Skeletal muscle satellite cell (primary cell): ENCODE measurements around the gene KCTD15.

Experiments used
- H3K27me3 ChIP-seq: 2 replicates; pipeline ENCODE4 v1.7.0; 2013; ENCODE audit warnings: low read length; ENCODE audit not compliant: control insufficient read depth, insufficient read depth
- H3K36me3 ChIP-seq: 2 replicates; pipeline ENCODE4 v1.7.0; 2013; ENCODE audit warnings: mild to moderate bottlenecking, control low read depth, low read length; ENCODE audit not compliant: insufficient read depth
- H3K4me1 ChIP-seq: 2 replicates; pipeline ENCODE4 v1.7.0; 2013; ENCODE audit warnings: low read length; ENCODE audit not compliant: control insufficient read depth, insufficient read depth
- H3K4me2 ChIP-seq: 2 replicates; pipeline ENCODE4 v1.7.0; 2013; ENCODE audit warnings: mild to moderate bottlenecking, low read length
- H3K4me3 ChIP-seq: 2 replicates; pipeline ENCODE4 v1.7.0; 2013; ENCODE audit warnings: low read length
- H3K9ac ChIP-seq: 2 replicates; pipeline ENCODE4 v1.7.0; 2013; ENCODE audit warnings: mild to moderate bottlenecking, low read depth, low read length, moderate library complexity
- H3K9me3 ChIP-seq: replicated peaks from 2 replicates; pipeline ENCODE4 v1.7.0; 2013; ENCODE audit warnings: mild to moderate bottlenecking, control low read depth, low read length

KCTD15 gene

DNA sequence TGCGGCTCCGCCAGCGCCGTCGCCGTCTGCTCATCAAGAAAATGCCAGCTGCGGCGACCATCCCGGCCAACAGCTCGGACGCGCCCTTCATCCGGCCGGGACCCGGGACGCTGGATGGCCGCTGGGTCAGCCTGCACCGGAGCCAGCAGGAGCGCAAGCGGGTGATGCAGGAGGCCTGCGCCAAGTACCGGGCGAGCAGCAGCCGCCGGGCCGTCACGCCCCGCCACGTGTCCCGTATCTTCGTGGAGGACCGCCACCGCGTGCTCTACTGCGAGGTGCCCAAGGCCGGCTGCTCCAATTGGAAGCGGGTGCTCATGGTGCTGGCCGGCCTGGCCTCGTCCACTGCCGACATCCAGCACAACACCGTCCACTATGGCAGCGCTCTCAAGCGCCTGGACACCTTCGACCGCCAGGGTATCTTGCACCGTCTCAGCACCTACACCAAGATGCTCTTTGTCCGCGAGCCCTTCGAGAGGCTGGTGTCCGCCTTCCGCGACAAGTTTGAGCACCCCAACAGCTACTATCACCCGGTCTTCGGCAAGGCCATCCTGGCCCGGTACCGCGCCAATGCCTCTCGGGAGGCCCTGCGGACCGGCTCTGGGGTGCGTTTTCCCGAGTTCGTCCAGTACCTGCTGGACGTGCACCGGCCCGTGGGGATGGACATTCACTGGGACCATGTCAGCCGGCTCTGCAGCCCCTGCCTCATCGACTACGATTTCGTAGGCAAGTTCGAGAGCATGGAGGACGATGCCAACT is 24.4 kb upstream of the KCTD15 start:
- Histone ChIP-seq H3K9me3 (no peaks in the 10 kb centered on the region), H3K27me3 (peaks cover 29% of the 10 kb centered on the region), H3K36me3 (no peaks in the 10 kb centered on the region), H3K9ac (no peak overlapping the region), H3K4me2 (no peak overlapping the region), H3K4me3 (no peak overlapping the region), H3K4me1 (no peaks in the 10 kb centered on the region)

DNA sequence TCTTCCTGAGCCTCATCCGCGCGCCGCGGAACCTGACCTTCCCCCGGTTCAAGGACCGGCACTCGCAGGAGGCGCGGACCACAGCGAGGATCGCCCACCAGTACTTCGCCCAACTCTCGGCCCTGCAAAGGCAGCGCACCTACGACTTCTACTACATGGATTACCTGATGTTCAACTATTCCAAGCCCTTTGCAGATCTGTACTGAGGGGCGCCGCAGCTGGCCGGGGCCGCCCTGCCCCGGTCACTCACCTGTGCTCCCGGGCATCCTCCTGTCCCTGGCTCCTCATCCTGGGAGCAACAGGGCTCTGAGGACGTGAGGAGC is 23.9 kb upstream of the KCTD15 start:
- Histone ChIP-seq H3K4me1 (no peaks in the 10 kb centered on the region), H3K4me2 (no peak overlapping the region), H3K27me3 (peaks cover 29% of the 10 kb centered on the region), H3K9me3 (no peaks in the 10 kb centered on the region), H3K9ac (no peak overlapping the region), H3K36me3 (no peaks in the 10 kb centered on the region), H3K4me3 (no peak overlapping the region)

DNA sequence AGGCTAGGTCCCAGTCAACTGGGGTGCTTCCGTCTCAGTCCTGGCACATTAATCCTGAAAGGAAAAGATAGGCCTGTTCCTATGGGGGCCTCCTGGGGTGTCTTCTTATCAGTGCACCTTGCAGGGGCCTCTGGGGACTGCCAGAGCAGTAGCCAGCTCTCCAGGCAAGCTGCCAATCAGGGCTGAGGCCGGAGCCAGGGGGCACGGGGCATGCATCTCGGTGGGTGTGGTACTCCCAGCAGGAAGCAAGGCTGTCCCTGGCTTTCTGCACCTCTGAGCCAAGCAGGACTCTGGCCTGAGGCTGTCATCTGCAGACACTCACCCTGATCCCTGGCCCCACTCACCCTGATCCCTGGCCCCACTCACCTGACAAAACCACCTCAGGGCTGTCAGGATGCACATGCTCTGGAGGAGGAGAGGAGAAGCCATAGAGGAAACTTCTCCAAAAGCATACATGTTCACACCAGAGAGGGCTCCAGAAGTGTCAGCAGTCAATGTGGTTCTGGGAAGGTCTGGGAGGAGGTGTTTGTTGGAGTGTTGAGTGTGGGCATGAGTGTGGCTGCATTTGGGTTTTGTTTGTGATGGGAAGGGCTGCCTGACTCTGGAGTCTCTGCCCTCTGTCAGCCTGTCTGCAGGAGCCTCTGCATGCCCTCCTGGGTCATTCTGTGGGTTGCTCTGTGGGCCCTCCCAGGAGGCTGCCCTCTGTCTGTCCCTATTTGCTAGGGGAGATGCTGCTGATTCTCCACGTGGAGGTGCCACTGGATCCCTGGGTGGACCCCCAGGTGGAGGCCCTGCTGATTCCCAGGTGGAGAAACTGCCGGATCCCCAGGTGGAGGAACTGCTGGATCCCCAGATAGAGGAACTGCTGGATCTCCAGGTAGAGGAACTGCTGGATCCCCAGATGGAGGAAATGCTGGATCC is 22.7 kb upstream of the KCTD15 start:
- H3K4me3 ChIP-seq: no peak overlapping the region
- H3K9ac ChIP-seq: no peak overlapping the region
- H3K4me2 ChIP-seq: no peak overlapping the region
- no peaks in the 10 kb centered on the region for H3K36me3 ChIP-seq
- H3K27me3 ChIP-seq: peaks cover 35% of the 10 kb centered on the region
- H3K4me1 ChIP-seq: peaks cover 2% of the 10 kb centered on the region
- H3K9me3 ChIP-seq: no peaks in the 10 kb centered on the region

DNA sequence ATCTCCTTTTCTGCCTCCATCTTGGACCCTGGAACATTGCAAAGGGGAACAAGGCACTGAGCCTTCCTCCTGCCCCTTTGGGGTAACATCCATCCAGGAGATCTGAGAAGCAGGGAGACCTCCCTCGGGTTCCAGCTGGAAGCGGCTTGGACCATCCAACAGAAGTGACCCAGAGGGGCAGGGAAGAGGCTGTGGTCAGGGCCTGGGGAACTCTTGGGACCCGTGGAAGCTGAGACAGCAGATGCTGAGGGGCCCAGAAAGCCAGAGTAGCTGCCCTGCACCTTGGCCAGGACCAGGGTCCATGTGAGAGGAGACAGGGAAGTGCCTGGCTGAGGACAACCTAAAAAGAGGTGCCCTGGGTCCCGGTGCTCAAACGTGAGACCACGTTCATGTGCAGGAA is 21.9 kb upstream of the KCTD15 start:
- Histone ChIP-seq H3K9ac (no peak overlapping the region), H3K27me3 (peaks cover 35% of the 10 kb centered on the region), H3K36me3 (no peaks in the 10 kb centered on the region), H3K4me3 (no peak overlapping the region), H3K4me1 (peaks cover 2% of the 10 kb centered on the region), H3K4me2 (no peak overlapping the region), H3K9me3 (no peaks in the 10 kb centered on the region)

DNA sequence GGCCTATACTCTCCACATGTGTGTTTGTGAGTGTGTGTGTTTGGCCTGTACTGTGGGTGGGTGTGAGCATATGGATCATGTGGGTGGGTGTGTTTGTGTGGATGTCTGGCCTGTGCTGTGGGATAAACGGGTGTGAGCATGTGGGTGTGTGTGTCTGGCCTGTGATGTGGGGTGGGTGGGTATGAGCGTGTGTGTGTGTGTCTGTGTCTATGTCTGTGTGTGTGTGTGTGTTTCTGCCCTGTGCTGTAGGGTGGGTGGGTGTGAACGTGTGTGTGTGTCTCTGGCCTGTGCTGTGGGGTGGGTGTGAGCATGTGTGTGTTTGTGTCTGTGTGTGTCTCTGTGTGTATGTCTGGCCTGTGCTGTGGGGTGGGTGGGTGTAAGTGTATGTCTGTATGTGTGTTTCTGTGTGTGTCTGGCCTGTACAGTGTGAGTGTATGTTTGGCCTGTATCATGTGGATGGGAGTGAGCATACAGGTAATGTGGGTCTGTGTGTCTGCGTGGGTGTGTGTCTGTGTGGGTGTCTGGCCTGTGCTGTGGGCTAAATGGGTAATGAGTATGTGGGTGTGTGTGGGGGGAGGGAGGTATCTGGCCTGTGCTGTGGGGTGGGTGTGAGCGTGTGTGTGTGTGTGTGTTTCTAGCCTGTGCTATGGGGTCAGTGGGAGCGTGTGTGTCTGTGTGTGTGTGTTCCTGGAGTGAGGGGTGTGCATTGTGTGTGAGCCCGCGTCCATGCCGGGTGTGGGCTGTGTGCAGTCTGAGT is 20.8 kb upstream of the KCTD15 start:
- Histone ChIP-seq H3K4me1 (peaks cover 2% of the 10 kb centered on the region), H3K36me3 (no peaks in the 10 kb centered on the region), H3K9ac (no peak overlapping the region)

DNA sequence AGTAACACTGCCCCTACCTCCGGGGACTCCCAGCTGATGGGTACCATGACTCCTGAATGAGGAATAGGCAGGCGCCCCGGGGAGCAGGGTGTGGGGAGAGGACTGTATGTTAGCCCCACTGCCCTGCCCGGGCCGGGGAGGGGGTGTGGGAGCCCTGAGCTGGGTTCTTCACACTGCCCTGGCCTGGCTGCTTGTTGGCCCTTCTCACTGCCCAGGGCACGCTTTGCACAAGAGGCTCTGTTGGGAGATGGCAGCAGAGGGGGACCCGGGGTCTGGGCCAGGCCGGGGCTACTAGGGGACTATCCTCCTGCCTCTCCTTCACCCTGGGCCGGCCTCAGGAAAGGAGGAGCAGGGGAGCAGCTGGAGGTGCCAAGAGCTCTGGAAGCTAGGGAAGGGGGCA is 19.3 kb upstream of the KCTD15 start:
- H3K36me3 ChIP-seq: no peaks in the 10 kb centered on the region
- no peak overlapping the region for H3K4me3 ChIP-seq
- no peak overlapping the region for H3K9ac ChIP-seq
- H3K27me3 ChIP-seq: peaks cover 45% of the 10 kb centered on the region
- H3K9me3 ChIP-seq: no peaks in the 10 kb centered on the region
- no peak overlapping the region for H3K4me2 ChIP-seq
- H3K4me1 ChIP-seq: peaks cover 2% of the 10 kb centered on the region

More for the DNA sequence above, 20.8 kb upstream of the KCTD15 start:
- H3K9me3 ChIP-seq: no peaks in the 10 kb centered on the region
- H3K27me3 ChIP-seq: peaks cover 35% of the 10 kb centered on the region
- no peak overlapping the region for H3K4me2 ChIP-seq
- no peak overlapping the region for H3K4me3 ChIP-seq

DNA sequence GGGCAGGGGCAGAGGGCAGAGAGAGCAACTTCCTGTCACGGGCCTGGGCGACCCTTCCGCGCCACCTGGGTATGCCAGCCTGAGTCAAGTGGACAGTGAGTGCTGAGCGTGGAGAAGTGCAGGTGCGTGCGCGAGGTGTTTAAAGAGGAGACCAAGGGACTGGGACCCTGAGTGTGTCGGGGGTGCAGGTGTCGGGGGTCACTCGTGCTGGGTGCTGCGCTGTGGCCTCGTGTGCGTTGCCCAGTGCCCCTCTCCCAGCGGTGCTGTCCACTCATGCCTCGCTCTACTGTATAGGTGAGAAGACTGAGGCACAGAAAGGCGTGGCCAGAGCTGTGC is 18.9 kb upstream of the KCTD15 start:
- H3K4me3 ChIP-seq: no peak overlapping the region
- no peak overlapping the region for H3K4me2 ChIP-seq
- no peak overlapping the region for H3K9ac ChIP-seq
- H3K4me1 ChIP-seq: peaks cover 2% of the 10 kb centered on the region
- H3K27me3 ChIP-seq: peaks cover 48% of the 10 kb centered on the region
- no peaks in the 10 kb centered on the region for H3K9me3 ChIP-seq
- H3K36me3 ChIP-seq: no peaks in the 10 kb centered on the region

DNA sequence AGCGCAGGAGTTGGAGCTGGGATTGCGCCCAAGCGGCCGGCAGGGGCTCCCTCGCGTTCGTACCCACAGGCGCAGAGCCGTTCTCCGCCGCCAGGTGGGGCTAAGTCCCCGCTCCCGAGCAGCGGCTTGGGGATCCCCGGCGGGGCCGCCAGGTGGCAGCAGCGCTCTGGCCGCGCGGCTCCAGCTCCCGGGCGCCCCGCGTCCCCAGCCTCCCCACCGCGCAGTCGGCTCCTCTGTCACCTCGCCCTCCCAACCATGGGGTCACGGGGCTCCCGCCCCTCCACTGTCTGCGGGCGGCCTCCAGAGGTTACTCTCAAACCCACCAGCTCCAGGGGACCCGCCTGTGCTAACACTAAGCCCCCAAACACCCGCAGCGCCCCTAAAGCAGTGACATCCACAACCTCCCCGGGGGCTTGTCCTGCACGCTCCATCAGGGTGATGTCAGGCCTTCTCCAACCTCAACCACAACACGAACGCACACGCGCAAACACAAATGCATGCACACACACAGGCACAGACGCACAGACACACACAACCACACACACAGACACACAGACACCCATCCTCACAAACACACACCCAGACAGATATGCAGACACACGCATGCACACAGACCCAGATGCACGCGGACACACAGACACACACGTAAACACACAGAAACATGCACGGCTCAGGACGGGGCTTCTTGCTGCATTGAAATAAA is 18.4 kb upstream of the KCTD15 start:
- H3K4me3 ChIP-seq: no peak overlapping the region
- no peak overlapping the region for H3K9ac ChIP-seq
- H3K27me3 ChIP-seq: peaks cover 48% of the 10 kb centered on the region
- peaks cover 2% of the 10 kb centered on the region for H3K4me1 ChIP-seq
- H3K9me3 ChIP-seq: no peaks in the 10 kb centered on the region
- no peaks in the 10 kb centered on the region for H3K36me3 ChIP-seq
- H3K4me2 ChIP-seq: peak overlapping the region; percentile 23

DNA sequence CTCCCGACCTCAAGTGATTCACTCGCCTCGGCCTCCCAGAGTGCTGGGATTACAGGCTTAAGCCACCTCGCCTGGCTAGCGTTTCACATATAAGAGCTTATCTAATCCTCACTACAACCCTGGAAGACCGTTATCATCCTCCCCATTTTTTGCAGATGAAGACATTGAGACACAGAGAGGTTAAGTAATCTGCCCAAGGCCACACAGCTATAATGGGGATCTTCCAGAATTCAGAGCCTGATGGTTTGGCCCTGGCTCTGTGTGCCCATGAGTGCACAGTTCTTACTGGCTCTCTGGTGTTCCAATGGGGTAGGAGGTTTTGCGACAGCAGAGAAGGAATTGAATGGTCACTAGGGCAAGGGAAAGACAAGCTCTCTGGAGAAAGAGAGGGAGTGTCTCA is 16.8 kb upstream of the KCTD15 start:
- H3K27me3 ChIP-seq: peaks cover 52% of the 10 kb centered on the region
- peaks cover 2% of the 10 kb centered on the region for H3K4me1 ChIP-seq
- H3K4me3 ChIP-seq: no peak overlapping the region
- no peak overlapping the region for H3K4me2 ChIP-seq
- no peaks in the 10 kb centered on the region for H3K36me3 ChIP-seq
- H3K9ac ChIP-seq: no peak overlapping the region
- no peaks in the 10 kb centered on the region for H3K9me3 ChIP-seq

DNA sequence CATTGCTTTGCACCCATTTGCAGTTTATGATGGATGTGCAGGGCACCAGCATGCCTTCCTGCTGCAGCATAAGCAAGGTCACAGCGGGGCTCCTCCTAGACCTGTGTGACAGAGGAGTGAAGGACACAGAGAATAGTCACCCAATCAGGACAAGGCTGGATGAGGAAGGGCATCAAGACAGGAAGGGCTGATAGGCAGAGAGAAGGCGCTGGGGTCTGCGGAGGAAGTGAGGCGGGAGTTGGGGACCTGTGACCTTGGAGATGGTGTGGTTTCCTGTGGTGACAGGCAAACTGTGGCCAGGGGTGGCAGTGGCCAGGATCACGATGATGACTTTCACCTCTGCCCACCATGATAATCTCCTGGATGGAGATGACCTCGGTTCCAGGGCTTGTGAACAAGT is 16.4 kb upstream of the KCTD15 start:
- no peaks in the 10 kb centered on the region for H3K9me3 ChIP-seq
- no peak overlapping the region for H3K4me2 ChIP-seq
- no peak overlapping the region for H3K4me3 ChIP-seq
- peaks cover 2% of the 10 kb centered on the region for H3K4me1 ChIP-seq
- H3K9ac ChIP-seq: no peak overlapping the region
- H3K27me3 ChIP-seq: peaks cover 54% of the 10 kb centered on the region
- H3K36me3 ChIP-seq: no peaks in the 10 kb centered on the region

DNA sequence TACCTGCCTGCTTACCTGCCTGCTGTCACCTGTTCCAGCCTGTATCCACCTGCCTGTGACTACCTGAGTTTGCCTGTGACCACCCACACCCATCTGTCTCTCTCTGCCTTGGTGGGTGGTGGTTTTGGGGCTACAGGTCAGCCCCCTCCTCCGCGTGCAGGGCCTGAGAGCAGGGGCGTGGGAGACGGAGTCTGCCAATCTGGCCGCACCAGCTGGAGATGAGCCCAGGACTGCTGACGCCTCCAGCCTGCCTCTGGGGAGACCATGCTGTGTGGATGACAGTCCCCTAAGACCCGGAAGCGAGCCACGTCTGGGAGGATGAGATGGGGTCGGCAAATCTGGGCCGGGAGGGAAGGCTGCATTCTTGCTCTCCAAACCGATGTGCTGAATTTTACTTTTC is 15.9 kb upstream of the KCTD15 start:
- H3K4me1 ChIP-seq: peaks cover 2% of the 10 kb centered on the region
- H3K36me3 ChIP-seq: no peaks in the 10 kb centered on the region
- no peak overlapping the region for H3K4me3 ChIP-seq
- H3K4me2 ChIP-seq: no peak overlapping the region
- H3K9ac ChIP-seq: no peak overlapping the region
- no peaks in the 10 kb centered on the region for H3K9me3 ChIP-seq
- peaks cover 57% of the 10 kb centered on the region for H3K27me3 ChIP-seq
